Hematopoietic multipotent progenitor cell treated with erythropoietin and hydrocortisone succinate and interleukin-3 and kit ligand, for 8 days (in vitro differentiated cells): Measurements from ENCODE around the gene ELP6.
"Not testable (repeated sequence)": the region's sequence is repeated elsewhere in the genome, so short reads cannot be mapped to it uniquely, and the experiment has no call there.

Experiments
- DNase-seq: peaks from one replicate; pipeline ENCODE4 v3.0.0-alpha.2; 2015

The ELP6 gene

GRCh38 chr3:47505267-47505666 is 8.2 kb downstream of the ELP6 start:
- not testable (repeated sequence) for DNase-seq

- no peak for DNase-seq
Measured at GRCh38 chr3:47504113-47504512, 9.4 kb downstream of the ELP6 start.

- peak; percentile 82 for DNase-seq
Measured at GRCh38 chr3:47503033-47503432, 10.5 kb downstream of the ELP6 start.

DNA sequence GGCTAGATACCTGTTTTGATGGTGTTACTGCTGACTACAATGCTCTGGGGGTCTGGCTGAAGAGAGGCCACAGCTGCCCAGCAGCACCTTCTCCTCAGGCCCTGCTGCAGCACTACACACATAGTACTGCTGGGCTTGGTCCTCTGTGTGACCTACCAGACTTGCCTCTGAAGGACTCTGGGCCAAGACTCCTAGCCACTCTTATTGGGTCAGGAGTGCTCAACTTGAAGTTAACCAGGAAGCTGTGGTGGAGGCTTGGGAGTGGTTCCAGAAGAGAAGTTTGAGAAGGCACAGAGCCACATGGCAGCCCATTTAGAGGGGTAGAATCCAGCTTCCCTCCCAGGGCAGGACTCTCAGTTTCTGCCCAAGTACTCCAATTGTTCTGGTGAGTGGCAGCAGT is 16.6 kb downstream of the ELP6 start:
- no peak for DNase-seq

- DNase-seq: no peak
Measured at GRCh38 chr3:47495886-47496285, 17.6 kb downstream of the ELP6 start.

GRCh38 chr3:47495111-47495510 is 18.4 kb downstream of the ELP6 start:
- DNase-seq: no peak

DNA sequence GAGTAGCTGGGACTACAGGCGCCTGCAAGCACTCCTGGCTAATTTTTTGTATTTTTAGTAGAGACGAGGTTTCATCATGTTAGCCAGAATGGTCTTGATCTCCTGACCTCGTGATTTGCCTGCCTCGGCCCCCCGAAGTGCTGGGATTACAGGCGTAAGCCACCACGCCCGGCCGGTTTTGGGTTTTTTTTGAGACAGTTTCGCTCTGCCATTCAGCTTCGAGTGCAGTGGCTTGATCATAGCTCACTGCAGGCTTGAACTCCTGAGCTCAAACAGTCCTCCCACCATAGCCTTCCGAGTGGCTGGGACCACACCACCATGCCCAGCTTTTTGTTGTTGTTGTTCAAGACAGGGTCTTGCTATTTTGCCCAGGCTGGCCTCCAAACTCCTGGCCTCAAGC is 21.7 kb downstream of the ELP6 start:
- no peak for DNase-seq

DNA sequence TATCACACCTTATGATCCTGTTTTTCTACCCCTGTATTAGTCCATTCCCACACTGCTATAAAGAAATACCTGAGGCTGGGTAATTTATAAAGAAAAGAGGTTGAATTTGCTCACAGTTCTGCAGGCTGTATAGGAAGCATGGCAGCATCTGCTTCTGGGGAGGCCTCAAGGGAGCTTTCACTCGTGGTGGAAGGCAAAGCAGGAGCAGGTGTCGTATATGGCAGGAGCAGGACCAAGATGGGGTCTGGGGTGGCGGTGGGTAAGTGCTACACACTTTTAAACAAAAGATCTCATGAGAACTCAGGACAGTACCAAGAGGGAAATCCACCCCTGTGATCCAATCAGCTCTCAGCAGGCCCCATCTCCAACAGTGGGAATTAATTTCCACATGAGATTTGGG is 22.3 kb downstream of the ELP6 start:
- no peak for DNase-seq

GRCh38 chr3:47487265-47487664 is 26.2 kb downstream of the ELP6 start:
- DNase-seq: no peak

DNA sequence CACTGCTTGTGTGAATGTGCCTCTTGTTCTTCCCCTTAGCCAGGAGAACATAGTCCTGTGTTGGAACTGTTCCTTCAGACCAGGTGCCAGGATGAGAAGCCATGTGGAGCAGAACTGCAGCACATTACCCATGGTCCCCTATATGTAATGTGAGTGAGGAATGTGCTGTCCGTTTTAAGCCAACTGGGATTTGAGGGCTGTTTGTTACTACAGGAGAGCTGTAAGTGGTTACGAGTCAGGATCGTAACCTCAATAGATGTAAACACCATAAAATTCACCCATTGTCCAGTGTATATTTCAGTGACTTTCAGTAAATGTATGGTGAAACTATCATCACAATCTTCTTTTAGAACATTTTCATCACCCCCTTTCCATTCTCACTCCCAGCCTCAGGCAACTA is 27.7 kb downstream of the ELP6 start:
- DNase-seq: no peak

GRCh38 chr3:47482366-47482765 is 31.1 kb downstream of the ELP6 start:
- peak; percentile 43 for DNase-seq

DNA sequence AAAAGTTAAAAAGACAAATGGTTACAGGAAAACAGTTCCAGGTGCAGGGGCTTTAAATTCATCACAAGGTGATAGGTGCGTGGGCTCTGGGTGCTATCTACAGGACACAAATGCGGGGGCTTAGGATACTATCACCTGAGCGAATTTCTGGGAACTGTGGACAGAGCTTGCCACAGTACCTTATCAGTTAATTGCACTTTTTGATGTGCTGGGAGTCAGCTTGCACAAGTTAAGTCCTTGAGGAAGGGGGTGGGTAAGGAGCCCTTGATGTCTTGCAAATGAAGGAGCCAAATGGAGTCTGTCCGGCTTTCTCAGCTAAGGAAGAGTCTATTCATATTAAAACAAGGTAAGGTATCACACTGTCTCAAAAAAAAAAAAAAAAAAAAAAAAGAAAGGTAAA is 31.7 kb downstream of the ELP6 start:
- peak; percentile 64 for DNase-seq

GRCh38 chr3:47480267-47480666 is 33.2 kb downstream of the ELP6 start:
- DNase-seq: not testable (repeated sequence)

DNA sequence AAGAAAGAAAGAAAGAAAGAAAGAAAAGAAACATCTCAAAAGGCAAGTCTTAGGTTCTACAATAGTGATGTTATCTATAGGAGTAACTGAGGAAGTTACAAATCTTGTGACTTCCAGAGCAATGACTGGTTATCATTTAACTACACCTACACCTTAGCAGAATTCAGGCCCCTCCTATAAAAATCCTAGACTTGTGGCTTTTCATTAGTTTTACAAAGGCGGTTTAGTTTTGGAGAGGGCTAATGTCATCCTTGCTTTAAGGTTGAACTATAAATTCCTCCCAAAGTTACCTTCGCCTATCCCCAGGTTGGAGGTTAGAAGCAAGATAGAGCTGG is 33.7 kb downstream of the ELP6 start:
- no peak for DNase-seq

GRCh38 chr3:47478022-47478421 is 35.5 kb downstream of the ELP6 start:
- no peak for DNase-seq

DNA sequence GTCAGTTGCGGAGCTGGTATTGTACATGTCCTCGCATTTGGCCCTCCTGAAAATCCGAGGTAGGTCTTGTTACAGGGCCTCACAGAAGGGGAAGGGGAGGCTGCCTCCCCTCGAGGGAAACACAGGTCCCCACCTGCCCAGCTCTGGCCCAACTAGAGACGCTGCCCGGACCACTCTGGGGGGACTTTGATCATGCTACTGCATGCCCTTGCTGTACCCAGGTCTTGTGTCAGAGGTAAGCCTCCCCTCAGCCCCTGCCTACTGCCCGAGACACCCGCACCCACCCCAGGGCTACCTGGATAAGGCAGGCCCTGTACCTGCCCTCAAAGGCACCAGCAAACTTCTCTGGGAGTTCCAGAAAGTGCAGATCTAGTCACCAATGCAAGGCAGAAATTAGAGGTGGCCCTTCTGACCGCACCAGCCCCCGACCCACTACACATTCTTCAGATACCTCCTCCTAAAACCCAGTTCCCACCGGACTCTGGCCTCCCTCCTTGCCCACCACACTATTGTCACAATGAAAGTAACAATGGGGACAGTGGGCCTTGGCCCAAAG is 36.8 kb downstream of the ELP6 start:
- no peak for DNase-seq

DNA sequence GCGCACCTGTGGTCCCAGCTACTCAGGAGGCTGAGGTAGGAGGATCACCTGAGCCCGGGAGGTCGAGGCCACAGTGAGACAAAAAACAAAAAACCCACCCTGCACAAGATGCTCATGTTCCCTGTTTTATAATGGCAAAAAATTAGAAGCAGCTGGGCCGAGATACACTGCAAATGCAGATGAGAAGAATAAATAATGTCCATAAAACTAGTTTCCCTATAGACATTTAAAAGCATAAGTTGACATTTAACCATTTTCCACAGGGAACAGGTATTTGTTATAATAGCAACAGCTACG is 37.2 kb downstream of the ELP6 start:
- no peak for DNase-seq

DNA sequence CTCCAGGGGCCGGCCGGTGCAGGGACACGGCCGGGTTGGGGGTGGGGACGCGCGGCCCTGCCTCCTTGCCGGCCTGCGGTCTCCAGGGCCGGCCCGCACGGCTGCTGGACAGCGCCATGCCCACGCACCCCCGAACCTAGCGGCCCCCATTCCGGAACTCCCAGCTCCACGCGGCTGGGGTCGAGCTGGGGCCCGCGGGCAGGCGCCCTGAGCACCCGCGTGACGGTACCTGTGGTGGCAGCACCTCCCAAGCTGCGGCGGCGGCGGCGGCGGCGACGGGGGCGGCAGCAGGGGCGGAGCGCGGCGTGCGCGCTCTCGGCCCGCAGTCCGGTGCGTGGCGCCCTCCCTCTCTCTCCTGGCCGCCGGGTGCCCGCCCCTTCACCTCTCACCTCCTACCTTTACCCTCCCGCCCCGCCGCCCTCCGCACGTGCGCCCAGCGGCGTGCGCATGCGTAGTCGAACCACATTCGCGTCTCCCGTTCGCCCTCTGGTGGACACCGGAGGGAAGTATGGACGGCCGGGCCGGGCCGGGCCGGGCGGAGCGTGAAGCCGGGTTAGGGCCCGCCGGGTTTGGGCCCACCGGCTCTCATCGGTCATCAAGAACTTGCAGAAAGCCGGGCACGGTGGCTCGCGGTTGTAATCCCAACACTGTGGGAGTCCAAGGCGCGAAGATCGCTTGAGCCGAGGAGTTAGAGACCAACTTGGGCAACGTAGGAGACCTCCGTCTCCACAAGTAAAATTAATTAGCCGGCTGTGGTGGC is 37.8 kb downstream of the ELP6 start, which contains the start of gene SCAP:
Gene SCAP, minus strand, starts transcription at position 372 of the 760 bp plus-strand sequence. CDS start 32,948 bp downstream, outside the sequence.
- peak; percentile 91 for DNase-seq

DNA sequence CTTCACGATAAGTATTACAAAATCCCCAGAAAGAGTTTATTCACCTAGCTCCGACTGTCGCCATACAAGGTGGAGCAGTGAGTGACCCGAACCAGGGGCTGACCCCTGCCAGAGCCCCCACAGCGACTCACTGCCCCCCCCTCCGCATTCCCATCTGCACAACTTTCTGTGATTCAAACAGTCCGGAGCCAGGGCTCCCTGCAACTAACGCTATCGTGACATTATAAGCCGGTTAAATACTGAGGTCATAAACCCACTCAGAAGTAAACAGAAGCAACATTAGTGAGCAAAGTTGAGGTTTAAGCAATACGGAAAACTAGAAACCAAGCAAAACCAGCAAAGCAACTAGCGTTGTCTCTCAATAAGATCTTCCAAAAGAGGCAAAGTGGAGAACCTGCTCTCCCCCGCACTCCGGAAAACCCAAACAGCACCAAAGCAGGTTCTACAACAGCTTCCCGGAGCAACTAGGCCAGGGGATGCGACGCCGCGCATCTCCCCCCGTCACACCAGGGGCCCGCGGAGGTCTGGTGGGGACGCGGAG is 38.4 kb downstream of the ELP6 start:
- peak; percentile 24 for DNase-seq

DNA sequence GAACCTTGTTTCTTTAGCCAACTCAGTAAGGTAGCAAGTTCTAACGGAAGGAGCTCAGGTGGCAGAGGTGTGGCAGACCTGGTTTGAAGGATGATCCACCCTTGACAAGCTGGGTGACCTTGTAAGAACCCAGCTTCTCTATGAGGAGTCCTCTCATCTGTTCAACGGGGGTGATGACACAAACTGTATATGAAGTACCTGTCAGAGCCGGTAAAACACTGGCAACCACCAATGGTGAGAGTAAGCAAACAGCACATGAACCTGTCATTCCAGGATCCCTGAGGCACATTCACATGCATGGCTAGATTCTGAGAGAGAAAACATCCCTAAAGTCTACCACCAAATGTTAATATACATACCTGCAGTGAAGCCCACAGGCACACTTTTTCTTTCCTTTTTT is 40.1 kb downstream of the ELP6 start:
- DNase-seq: no peak

GRCh38 chr3:47469616-47470015 is 43.9 kb downstream of the ELP6 start:
- no peak for DNase-seq

DNA sequence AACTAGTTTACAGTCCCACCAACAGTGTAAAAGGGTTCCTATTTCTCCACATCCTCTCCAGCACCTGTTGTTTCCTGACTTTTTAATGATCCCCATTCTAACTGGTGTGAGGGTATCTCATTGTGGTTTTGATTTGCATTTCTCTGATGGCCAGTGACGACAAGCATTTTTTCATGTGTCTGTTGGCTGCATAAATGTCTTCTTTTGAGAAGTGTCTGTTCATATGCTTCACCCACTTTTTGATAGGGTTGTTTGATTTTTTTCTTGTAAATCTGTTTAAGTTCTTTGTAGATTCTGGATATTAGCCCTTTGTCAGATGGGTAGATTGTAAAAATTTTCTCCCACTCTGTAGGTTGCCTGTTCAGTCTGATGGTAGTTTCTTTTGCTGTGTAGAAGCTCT is 45.2 kb downstream of the ELP6 start:
- not testable (repeated sequence) for DNase-seq

- DNase-seq: no peak
Measured at GRCh38 chr3:47464588-47464987, 48.9 kb downstream of the ELP6 start.

- peak; percentile 32 for DNase-seq
Measured at GRCh38 chr3:47459534-47460085, 53.9 kb downstream of the ELP6 start.

GRCh38 chr3:47456984-47457383 is 56.5 kb downstream of the ELP6 start:
- DNase-seq: no peak
